ENCODE results near the gene PEAK3.
"Not testable (repeated sequence)": the region's sequence is repeated elsewhere in the genome, so short reads cannot be mapped to it uniquely, and the experiment has no call there.

Gene PEAK3

GRCh38 chr19:2288338-2288817, 6.4 kb upstream of the PEAK3 start:
- TF ChIP-seq, protein P1, sequence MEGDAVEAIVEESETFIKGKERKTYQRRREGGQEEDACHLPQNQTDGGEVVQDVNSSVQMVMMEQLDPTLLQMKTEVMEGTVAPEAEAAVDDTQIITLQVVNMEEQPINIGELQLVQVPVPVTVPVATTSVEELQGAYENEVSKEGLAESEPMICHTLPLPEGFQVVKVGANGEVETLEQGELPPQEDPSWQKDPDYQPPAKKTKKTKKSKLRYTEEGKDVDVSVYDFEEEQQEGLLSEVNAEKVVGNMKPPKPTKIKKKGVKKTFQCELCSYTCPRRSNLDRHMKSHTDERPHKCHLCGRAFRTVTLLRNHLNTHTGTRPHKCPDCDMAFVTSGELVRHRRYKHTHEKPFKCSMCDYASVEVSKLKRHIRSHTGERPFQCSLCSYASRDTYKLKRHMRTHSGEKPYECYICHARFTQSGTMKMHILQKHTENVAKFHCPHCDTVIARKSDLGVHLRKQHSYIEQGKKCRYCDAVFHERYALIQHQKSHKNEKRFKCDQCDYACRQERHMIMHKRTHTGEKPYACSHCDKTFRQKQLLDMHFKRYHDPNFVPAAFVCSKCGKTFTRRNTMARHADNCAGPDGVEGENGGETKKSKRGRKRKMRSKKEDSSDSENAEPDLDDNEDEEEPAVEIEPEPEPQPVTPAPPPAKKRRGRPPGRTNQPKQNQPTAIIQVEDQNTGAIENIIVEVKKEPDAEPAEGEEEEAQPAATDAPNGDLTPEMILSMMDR (IDR thresholded peaks at IDR 0.05; ENCODE audit: low read depth, low read length) = no peak
- H3K4me3 ChIP-seq (ENCODE audit: low read depth, low read length) = no peak overlapping the region

DNA sequence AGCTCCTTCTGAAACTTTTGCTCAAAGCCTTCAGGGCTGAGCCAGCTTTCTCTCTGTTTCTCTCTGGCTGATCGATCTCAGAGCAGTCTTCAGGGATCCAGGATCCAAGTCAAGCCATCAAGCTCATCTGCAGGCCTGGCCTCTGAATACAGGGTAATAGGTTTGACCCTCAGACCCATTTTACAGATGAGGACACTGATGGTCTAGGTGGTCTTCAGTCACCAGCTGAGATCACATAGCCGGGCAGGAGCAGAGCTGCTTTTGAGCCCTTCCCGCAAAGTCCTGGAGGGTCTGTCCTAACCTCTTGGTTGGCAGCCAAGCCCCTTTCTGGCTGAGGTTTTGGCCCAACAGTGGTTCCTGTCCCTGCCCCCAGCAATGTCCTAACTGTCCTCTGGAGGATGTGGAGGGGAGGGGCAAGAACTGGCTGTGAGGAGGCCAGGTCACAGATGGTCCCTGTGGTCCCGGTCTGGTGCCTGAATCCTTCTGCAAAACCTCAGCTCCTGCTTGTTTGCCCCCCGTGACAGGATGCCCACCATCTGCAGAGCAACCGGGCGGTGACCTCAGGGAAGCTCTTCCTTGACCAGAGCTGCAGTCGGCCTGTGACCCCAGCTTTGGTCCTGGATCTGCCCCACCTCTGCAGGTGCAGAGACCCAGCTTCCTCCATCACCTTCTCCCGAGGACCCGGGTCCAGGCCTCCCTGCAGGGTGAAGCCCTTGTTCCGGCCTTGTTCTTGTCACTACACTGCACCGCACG, 5.8 kb upstream of the PEAK3 start:
- TF ChIP-seq, protein P1 (IDR thresholded peaks at IDR 0.05; ENCODE audit: low read depth, low read length) = no peak
- no peak overlapping the region for H3K4me3 ChIP-seq (ENCODE audit: low read depth, low read length)

DNA sequence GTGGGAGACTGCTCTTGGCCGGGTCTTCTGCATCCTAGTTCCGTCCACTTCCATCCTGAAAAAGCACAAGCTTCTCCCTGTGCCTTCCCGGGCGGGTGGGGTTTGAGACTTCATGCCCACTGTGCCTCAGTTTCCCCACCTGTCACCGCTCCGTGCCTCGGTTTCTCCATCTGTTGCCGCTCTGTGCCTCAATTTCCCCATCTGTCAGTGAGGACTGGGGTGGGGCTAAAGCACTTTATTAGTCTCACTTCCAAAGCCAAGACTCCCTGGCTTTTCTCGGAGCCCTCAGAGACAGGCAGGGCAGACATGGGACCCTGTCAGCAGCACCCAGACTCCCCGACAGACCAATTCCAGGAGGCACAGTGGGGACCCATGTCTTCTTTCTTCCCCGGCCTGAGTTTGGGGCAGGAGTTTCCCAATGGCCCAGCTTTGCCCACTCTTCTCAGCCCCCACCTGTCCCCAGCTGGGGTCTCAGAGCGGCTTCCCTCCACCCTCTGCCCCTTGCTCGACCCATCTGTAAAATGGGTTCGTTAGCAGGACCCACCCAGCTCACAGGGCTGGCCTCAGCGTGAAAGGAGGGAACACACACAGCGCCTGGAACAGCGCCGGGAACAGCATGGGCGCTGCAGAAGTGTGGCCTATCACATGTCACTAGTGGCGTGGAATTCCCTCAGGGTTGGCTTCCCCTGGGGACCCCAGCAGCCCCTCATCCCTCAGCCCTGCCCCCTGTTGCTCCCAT, 4.6 kb upstream of the PEAK3 start:
- no peak overlapping the region for H3K4me3 ChIP-seq (ENCODE audit: low read depth, low read length)
- TF ChIP-seq, protein P1 (IDR thresholded peaks at IDR 0.05; ENCODE audit: low read depth, low read length) = no peak

- no peak overlapping the region for H3K4me3 ChIP-seq (ENCODE audit: low read depth, low read length)
- TF ChIP-seq, protein P1 (IDR thresholded peaks at IDR 0.05; ENCODE audit: low read depth, low read length) = no peak
These were observed 2.0 kb upstream of the PEAK3 start for GRCh38 chr19:2283835-2284507.

- H3K4me3 ChIP-seq (ENCODE audit: low read depth, low read length) = no peak overlapping the region
- TF ChIP-seq, protein P1 (IDR thresholded peaks at IDR 0.05; ENCODE audit: low read depth, low read length) = no peak
These were observed 875 bp upstream of the PEAK3 start for GRCh38 chr19:2282862-2283237.

DNA sequence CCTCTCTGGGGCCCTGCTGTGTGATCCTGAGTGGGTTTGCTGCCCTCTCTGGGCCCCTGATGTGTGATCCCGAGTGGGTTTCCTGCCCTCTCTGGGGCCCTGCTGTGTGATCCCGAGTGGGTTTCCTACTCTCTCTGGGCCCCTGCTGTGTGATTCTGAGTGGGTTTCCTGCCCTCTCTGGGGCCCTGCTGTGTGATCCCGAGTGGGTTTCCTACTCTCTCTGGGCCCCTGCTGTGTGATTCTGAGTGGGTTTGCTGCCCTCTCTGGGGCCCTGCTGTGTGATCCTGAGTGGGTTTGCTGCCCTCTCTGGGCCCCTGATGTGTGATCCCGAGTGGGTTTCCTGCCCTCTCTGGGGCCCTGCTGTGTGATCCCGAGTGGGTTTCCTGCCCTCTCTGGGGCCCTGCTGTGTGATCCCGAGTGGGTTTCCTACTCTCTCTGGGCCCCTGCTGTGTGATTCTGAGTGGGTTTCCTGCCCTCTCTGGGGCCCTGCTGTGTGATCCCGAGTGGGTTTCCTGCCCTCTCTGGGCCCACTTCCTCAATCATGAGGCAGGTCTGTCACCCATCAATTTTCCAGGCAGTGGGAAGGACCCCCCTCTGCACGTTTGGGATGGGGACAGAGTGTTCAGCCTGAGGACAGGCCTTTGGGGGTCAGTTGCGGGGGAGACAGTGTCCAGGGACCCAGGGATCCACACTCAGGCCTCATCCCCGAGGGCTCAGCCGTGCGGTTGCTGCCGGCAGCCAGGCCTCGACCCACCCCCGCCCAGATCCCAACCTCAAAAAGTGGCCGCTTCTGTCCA, 512 bp downstream of the PEAK3 start:
- H3K4me3 ChIP-seq (ENCODE audit: low read depth, low read length) = not testable (repeated sequence)

DNA sequence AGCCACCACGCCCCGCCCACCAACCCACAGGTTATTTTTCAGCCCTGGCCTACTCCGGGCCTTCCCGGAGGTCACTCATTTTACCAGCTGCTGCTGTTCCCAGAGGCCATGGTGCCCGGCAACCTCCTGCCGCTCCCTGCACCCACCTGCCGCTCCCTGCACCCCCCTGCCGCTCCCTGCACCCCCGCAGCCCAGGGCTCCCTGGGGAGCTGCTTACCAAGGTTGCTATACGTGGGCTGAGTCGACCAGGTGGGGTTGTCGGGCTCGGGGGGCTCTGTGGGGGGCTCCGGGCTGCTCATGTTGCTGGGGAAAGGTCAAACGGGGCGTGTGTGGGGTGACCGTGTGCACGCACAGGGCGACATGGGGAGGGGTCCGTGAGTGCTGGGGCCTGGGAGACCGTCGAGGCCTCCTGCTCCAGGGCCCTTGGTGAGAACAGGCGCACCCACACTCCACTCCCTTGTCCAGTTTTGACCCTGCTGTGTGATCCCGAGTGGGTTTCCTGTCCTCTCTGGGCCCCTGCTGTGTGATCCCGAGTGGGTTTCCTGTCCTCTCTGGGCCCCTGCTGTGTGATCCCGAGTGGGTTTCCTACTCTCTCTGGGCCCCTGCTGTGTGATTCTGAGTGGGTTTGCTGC, 1.2 kb downstream of the PEAK3 start:
- no peak overlapping the region for H3K4me3 ChIP-seq (ENCODE audit: low read depth, low read length)
- TF ChIP-seq, protein P1 (IDR thresholded peaks at IDR 0.05; ENCODE audit: low read depth, low read length) = no peak
